Mucosa of descending colon (tissue), 3 donors: Measurements from ENCODE around the gene SACM1L. TPM values are rescaled to one million over a fixed set of nuclear protein-coding genes. Genes with fewer than 3 reads are reported as not detected.

Source experiments
- ATAC-seq: fragments of 200-7000 bp; cut with Tn5 transposase; one replicate; pipeline ENCODE4 v1.9.1; 2020; ENCODE audit warnings: mild to moderate bottlenecking, moderate library complexity
- DNase-seq, 3 donors: peaks; one replicate each; pipeline ENCODE4 v3.0.0-alpha.2; 2020
- H3K36me3 ChIP-seq: fragments of 200-600 bp; one replicate; pipeline ENCODE4 v1.8.0; 2021; ENCODE audit warnings: low read depth, mild to moderate bottlenecking
- H3K4me1 ChIP-seq: fragments of 200-600 bp; one replicate; pipeline ENCODE4 v1.8.0; 2021; ENCODE audit warnings: low read depth, mild to moderate bottlenecking
- H3K4me3 ChIP-seq: fragments of 200-600 bp; one replicate; pipeline ENCODE4 v1.8.0; 2021; ENCODE audit warnings: mild to moderate bottlenecking
- H3K9me3 ChIP-seq: fragments of 200-600 bp; one replicate; pipeline ENCODE4 v1.8.0; 2021; ENCODE audit warnings: mild to moderate bottlenecking
- intact Hi-C, 2 donors: fragments of 100-400 bp; cut with DNase I in 1 of 2; cut with micrococcal nuclease in 1 of 2; formaldehyde crosslinking; loops; one replicate each; pipeline versions ENCODE4 v1.11.0 to v1.11.1; 2022; cut with DNase I, micrococcal nuclease
- total RNA-seq, 3 donors: library from RNA; stranded (reverse); fragmentation: NEBNext Ultra II Directional in 2 of 3; extraction: Animal tissue kit (Norgen Biotek cat#: 25700) in 2 of 3; gene quantifications; one replicate each; pipeline versions ENCODE4 v1.2.1 to v1.2.4, GENCODE V29; 2021 to 2023
- TF ChIP-seq, protein P1 (sequence below): fragments of 200-600 bp; IDR thresholded peaks from one replicate; pipeline ENCODE4 v1.8.0; 2022; ENCODE audit warnings: antibody characterized with exemption, mild to moderate bottlenecking
- donor health status: DM: no; HTN: no; CAD: no; lungs with moderate emphysema.
- donor health status: DM: no; HTN: no; CAD: no.
- donor health status: DM: no; HTN: yes; CAD: no.

The SACM1L gene
- total RNA-seq, 3 donors from 2014 or later: 54.1 to 62.6 (median 57.2) TPM

DNA sequence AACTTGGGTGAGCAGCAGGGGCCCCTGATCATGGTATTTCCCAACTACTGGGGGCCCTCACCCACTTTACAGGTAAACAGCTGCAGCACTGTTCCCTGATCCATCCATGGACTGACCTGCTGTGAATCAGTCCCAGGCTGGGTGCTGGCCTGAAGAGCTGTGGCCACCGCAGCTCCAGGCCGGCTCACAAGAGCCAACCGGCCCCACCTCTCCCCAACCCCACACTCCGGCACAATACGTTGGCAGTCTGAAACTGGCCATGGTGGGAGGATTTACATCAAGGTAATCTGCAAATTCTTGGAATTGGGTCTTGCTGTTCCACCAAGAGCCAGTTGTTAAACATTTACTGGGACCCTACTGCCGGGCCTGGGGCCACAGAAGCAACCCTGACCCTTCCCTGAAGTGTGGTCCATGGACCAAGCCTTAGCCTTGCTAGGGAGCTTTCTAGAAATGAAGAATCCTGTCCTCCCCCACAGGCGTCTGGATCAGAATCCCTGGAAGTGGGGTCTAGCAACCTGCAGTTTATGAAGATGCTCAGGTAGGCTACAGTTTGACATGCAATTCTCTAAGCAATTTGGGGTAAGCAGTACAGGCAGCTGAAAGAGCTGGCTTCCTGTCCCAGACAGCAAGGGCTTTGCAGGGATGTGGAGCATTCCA is 103.4 kb downstream of the SACM1L start:
- Histone ChIP-seq H3K36me3 (no peaks in the 10 kb centered on the region), H3K9me3 (peaks cover 2% of the 10 kb centered on the region), H3K4me1 (peaks cover 11% of the 10 kb centered on the region), H3K4me3 (no peak overlapping the region)
- ATAC-seq (no peak), DNase-seq (no peak)
- intact Hi-C loops: no loop called here
- TF ChIP-seq, protein P1, sequence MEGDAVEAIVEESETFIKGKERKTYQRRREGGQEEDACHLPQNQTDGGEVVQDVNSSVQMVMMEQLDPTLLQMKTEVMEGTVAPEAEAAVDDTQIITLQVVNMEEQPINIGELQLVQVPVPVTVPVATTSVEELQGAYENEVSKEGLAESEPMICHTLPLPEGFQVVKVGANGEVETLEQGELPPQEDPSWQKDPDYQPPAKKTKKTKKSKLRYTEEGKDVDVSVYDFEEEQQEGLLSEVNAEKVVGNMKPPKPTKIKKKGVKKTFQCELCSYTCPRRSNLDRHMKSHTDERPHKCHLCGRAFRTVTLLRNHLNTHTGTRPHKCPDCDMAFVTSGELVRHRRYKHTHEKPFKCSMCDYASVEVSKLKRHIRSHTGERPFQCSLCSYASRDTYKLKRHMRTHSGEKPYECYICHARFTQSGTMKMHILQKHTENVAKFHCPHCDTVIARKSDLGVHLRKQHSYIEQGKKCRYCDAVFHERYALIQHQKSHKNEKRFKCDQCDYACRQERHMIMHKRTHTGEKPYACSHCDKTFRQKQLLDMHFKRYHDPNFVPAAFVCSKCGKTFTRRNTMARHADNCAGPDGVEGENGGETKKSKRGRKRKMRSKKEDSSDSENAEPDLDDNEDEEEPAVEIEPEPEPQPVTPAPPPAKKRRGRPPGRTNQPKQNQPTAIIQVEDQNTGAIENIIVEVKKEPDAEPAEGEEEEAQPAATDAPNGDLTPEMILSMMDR: no peak

DNA sequence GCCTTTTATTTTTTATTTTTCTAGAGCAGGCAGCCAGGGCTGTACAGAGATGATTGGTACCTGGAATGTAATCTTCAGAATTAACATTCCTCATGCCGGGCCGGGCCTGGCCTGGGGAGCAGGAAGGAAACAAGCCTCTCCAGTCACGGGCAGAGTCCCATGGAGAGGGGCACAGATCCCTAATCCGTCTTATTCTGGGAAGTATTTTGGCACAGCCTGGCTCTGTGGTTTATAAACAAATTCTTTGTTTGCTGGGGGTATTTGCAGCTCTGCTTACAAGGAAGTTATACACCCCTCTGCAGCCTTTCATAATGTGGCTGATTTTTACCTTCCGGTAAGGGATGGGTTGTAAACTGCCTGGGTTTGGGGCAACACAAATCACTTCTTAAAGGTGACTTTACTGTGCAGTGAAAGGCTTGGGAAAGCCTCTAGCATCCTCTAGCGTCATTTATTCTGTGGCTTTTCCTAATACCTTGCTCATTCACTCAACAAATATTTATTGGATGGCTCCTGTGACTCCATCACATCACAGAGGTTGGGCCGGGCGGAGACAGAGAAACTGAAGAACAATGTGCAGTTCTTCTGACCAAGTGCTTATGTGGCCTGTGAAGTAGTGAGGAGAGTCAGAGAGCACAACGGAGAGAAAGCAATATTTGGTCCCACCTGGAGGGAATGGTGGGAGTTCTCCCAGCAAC is 104.4 kb downstream of the SACM1L start:
- peaks cover 2% of the 10 kb centered on the region for H3K9me3 ChIP-seq
- intact Hi-C loops: no loop called here
- H3K36me3 ChIP-seq: no peaks in the 10 kb centered on the region
- DNase-seq (no peak), ATAC-seq (peak; percentile 31)
- H3K4me1 ChIP-seq: peaks cover 11% of the 10 kb centered on the region
- H3K4me3 ChIP-seq: no peak overlapping the region
- TF ChIP-seq, protein P1: no peak

DNA sequence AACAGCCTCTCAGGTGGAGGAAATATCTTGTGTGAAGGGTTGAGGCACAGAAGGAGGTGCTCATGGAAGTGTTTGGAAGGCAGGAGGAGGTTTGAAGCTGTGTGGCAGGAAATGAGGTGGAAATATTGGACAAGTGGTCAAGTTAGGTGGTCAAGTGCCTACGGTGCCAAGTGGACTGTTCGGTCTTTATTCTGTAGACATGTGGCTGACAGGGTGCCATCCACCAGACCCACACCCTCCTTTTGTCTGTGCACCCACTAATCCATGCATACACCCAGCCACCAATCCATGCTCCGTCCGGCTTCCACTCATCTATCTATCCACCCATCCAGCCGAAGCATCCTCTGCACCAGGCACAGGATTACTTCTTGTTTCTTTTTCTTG is 105.0 kb downstream of the SACM1L start:
- no peak overlapping the region for H3K4me3 ChIP-seq
- intact Hi-C loops: no loop called here
- H3K9me3 ChIP-seq: peaks cover 2% of the 10 kb centered on the region
- DNase-seq: no peak
- H3K36me3 ChIP-seq: no peaks in the 10 kb centered on the region
- H3K4me1 ChIP-seq: peaks cover 11% of the 10 kb centered on the region
- no peak for ATAC-seq
- TF ChIP-seq, protein P1: no peak

DNA sequence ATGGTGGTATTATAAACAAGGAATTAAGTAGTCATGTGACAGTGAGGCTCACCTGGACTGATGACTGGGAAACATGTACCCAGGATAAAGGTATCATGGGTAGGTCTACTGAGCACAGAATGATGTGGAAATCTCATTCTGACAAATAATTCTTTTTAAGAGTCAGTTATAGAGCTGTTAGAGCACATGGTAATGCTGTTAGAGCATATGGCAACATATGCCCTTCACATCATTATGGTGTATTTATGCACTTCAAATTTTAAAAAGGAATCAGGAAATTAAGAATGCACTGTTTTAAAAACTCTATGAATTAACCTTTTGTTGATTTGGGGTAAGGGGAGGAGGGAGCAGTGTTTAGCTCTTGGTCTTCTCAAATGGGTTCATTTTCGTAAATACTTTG is 105.5 kb downstream of the SACM1L start:
- no peak overlapping the region for H3K4me3 ChIP-seq
- H3K9me3 ChIP-seq: peaks cover under 1% of the 10 kb centered on the region
- TF ChIP-seq, protein P1: no peak
- ATAC-seq (no peak), DNase-seq (no peak)
- H3K4me1 ChIP-seq: peaks cover 11% of the 10 kb centered on the region
- intact Hi-C loops: no loop called here
- no peaks in the 10 kb centered on the region for H3K36me3 ChIP-seq

Other genes with a start within 250 kb of the SACM1L start
- 10 to 100 TPM; 36.0 to 40.9 (median 38.9) TPM for gene LIMD1, start 94.6 kb upstream of the SACM1L start, total RNA-seq
- 1 to 10 TPM in 2 of 3 donors, under 1 TPM in 1; 0.29 to 2.4 (median 1.2) TPM for gene SLC6A20, start 107.1 kb downstream of the SACM1L start, total RNA-seq
- gene LZTFL1, start 152.7 kb downstream of the SACM1L start, total RNA-seq: 10 to 100 TPM; 12.6 to 16.5 (median 16.4) TPM
- gene CCR9, start 197.1 kb downstream of the SACM1L start, total RNA-seq: under 1 TPM in 2 of 3 donors, not detected in 1; 0.12 to 0.22 TPM